HCT116 (cell line): Measurements from ENCODE around the gene WWOX. TPM values are rescaled to one million over a fixed set of nuclear protein-coding genes. Genes with fewer than 3 reads are reported as not detected.

Experiments used
- ATAC-seq: fragments of 200-7000 bp; cut with Tn5 transposase; 2 replicates; pipeline ENCODE4 v1.9.1; 2020; ENCODE audit warnings: mild to moderate bottlenecking, moderate library complexity
- BruUV-seq: library from RNA; stranded (reverse); fragments of 400-500 nt; replicated peaks from 2 replicates; lab custom pipeline; 2021; lab: Mats Ljungman, UMichigan
- CTCF ChIA-PET: fragments of 300-600 bp; sonication (Branson Sonifier 250); formaldehyde crosslinking; loops from one replicate; lab custom pipeline; 2021; ENCODE audit warnings: antibody characterized with exemption; lab: Charles Lee
- POLR2A ChIA-PET: fragments of 300-600, 350-600 bp; sonication (Branson Sonifier 250); formaldehyde crosslinking; loops from one replicate; lab custom pipeline; 2021; ENCODE audit warnings: antibody characterized with exemption; lab: Charles Lee
- RAD21 ChIA-PET, 2 experiments: fragments of 300-600 bp; sonication (Branson Sonifier 250); formaldehyde crosslinking; loops; one replicate each; lab custom pipeline; 2023; ENCODE audit warnings: low total read pairs in 2 of 2; ENCODE audit not compliant: uncharacterized antibody in 2 of 2, unreplicated experiment in 2 of 2, low non-redundant PET in 1 of 2; lab: Charles Lee
- DNase-seq: peaks from one replicate; pipeline ENCODE4 v3.0.0-alpha.2; 2010; ENCODE audit warnings: low read depth, low spot score
- H2AFZ ChIP-seq: fragments of 200-600 bp; shearing (Covaris generic), sonication (generic); 2 replicates; pipeline ENCODE4 v1.6.1; 2017; ENCODE audit warnings: low read depth, mixed run types, mixed read lengths, antibody characterized with exemption, low read length; ENCODE audit not compliant: poor library complexity, severe bottlenecking
- H3K27ac ChIP-seq: 2 replicates; pipeline ENCODE4 v1.5.1; 2012; ENCODE audit warnings: low read depth, low read length
- H3K27me3 ChIP-seq: fragments of 200-600 bp; sonication (generic); 2 replicates; pipeline ENCODE4 v1.6.1; 2016; ENCODE audit warnings: mixed run types, low read length, mixed read lengths; ENCODE audit not compliant: insufficient read depth
- H3K36me3 ChIP-seq, 2 experiments: fragments of 200-500 bp in 1 of 2; fragments of 200-600 bp in 1 of 2; sonication (Bioruptor generic) in 1 of 2; sonication (generic) in 1 of 2; 2 replicates each; pipeline versions ENCODE4 v1.5.1 to v1.6.1; 2014 to 2016; ENCODE audit warnings: low read length in 2 of 2, inconsistent platforms in 1 of 2, mixed read lengths in 1 of 2, mixed run types in 1 of 2; ENCODE audit not compliant: insufficient read depth in 2 of 2, control insufficient read depth in 1 of 2
- H3K4me1 ChIP-seq, 2 experiments: fragments of 200-600 bp in 1 of 2; sonication (generic) in 1 of 2; 2 replicates each; pipeline versions ENCODE4 v1.5.1 to v1.6.1; 2012 to 2017; ENCODE audit warnings: low read length in 2 of 2, inconsistent platforms in 1 of 2, mild to moderate bottlenecking in 1 of 2, mixed read lengths in 1 of 2, mixed run types in 1 of 2, moderate library complexity in 1 of 2; ENCODE audit not compliant: insufficient read depth in 2 of 2, control insufficient read depth in 1 of 2
- H3K4me2 ChIP-seq: fragments of 200-600 bp; sonication (generic); 2 replicates; pipeline ENCODE4 v1.6.1; 2017; ENCODE audit warnings: mixed run types, low read length, mixed read lengths
- H3K4me3 ChIP-seq, 2 experiments: fragments of 200-600 bp in 1 of 2; sonication (generic) in 1 of 2; replicated peaks in 1 of 2; 2 replicates each; pipeline ENCODE4 v1.5.1; 2011 to 2016; ENCODE audit warnings: low read length in 2 of 2, control low read depth in 1 of 2, low read depth in 1 of 2, mild to moderate bottlenecking in 1 of 2, mixed read lengths in 1 of 2, mixed run types in 1 of 2
- H3K79me2 ChIP-seq: fragments of 200-600 bp; sonication (generic); 2 replicates; pipeline ENCODE4 v1.6.1; 2017; ENCODE audit warnings: mild to moderate bottlenecking, mixed run types, low read length, moderate library complexity, mixed read lengths; ENCODE audit not compliant: insufficient read depth
- H3K9ac ChIP-seq: fragments of 200-600 bp; sonication (generic); 2 replicates; pipeline ENCODE4 v1.6.1; 2016; ENCODE audit warnings: low read length, mixed read lengths
- H3K9me2 ChIP-seq: fragments of 200-600 bp; sonication (generic), shearing (Covaris generic); 2 replicates; pipeline ENCODE4 v1.6.1; 2017; ENCODE audit warnings: mixed run types, mild to moderate bottlenecking, moderate library complexity; ENCODE audit not compliant: insufficient read depth
- H3K9me3 ChIP-seq, 2 experiments: fragments of 200-500 bp in 1 of 2; fragments of 200-600 bp in 1 of 2; sonication (Bioruptor generic) in 1 of 2; sonication (generic) in 1 of 2; 2 replicates each; pipeline ENCODE4 v1.6.1; 2014 to 2017; ENCODE audit warnings: low read length in 2 of 2, mixed read lengths in 2 of 2, inconsistent platforms in 1 of 2, low read depth in 1 of 2, mild to moderate bottlenecking in 1 of 2, mixed run types in 1 of 2, moderate library complexity in 1 of 2; ENCODE audit not compliant: control insufficient read depth in 1 of 2, insufficient read depth in 1 of 2
- H4K20me1 ChIP-seq: fragments of 200-600 bp; sonication (generic), shearing (Covaris generic); 2 replicates; pipeline ENCODE4 v1.6.1; 2017; ENCODE audit warnings: mixed run types, mild to moderate bottlenecking, moderate library complexity; ENCODE audit not compliant: insufficient read depth
- CBX3 ChIP-seq: IDR thresholded peaks from 2 replicates; pipeline ENCODE4 v1.6.1; 2012; ENCODE audit warnings: low read depth
- CEBPB ChIP-seq: IDR thresholded peaks from 2 replicates; pipeline ENCODE4 v1.6.1; 2012; ENCODE audit warnings: low read depth
- EGR1 ChIP-seq: IDR thresholded peaks from 2 replicates; pipeline ENCODE4 v1.6.1; 2012; ENCODE audit warnings: low read depth
- EZH2phosphoT487 ChIP-seq: fragments of 200-600 bp; IDR thresholded peaks from 2 replicates; pipeline ENCODE4 v1.6.1; 2018; ENCODE audit warnings: antibody characterized with exemption, borderline replicate concordance
- FOSL1 ChIP-seq: IDR thresholded peaks from 2 replicates; pipeline ENCODE4 v1.6.1; 2012; ENCODE audit warnings: low read depth
- POLR2A ChIP-seq: IDR thresholded peaks from 2 replicates; pipeline ENCODE4 v1.7.0; 2011; ENCODE audit warnings: borderline replicate concordance; ENCODE audit not compliant: insufficient read depth, insufficient read length; ENCODE audit errors: extremely low read depth
- POLR2AphosphoS5 ChIP-seq: IDR thresholded peaks from 2 replicates; pipeline ENCODE4 v1.6.1; 2011; ENCODE audit warnings: mild to moderate bottlenecking, low read depth, low read length, moderate library complexity
- RAD21 ChIP-seq: IDR thresholded peaks from 2 replicates; pipeline ENCODE4 v1.6.1; 2012; ENCODE audit warnings: low read depth, mild to moderate bottlenecking
- SIN3A ChIP-seq: IDR thresholded peaks from 2 replicates; pipeline ENCODE4 v1.6.1; 2012; ENCODE audit warnings: low read depth
- SP1 ChIP-seq: IDR thresholded peaks from 2 replicates; pipeline ENCODE4 v1.6.1; 2012; ENCODE audit warnings: low read depth
- SRF ChIP-seq: IDR thresholded peaks from 2 replicates; pipeline ENCODE4 v1.6.1; 2012; ENCODE audit warnings: low read depth
- TCF7L2 ChIP-seq: IDR thresholded peaks from 2 replicates; pipeline ENCODE4 v1.7.0; 2011; ENCODE audit warnings: borderline replicate concordance, inconsistent platforms; ENCODE audit not compliant: insufficient read depth, insufficient read length; ENCODE audit errors: extremely low read depth
- YY1 ChIP-seq: IDR thresholded peaks from 2 replicates; pipeline ENCODE4 v1.6.1; 2011; ENCODE audit warnings: low read length, low read depth, moderate library complexity, mild to moderate bottlenecking; ENCODE audit not compliant: insufficient replicate concordance; ENCODE audit errors: extremely low read depth
- ZFX ChIP-seq: fragments of 450-650 bp; IDR thresholded peaks from 2 replicates; pipeline ENCODE4 v1.6.1; 2017
- ZNF274 ChIP-seq: fragments of 200-500 bp; sonication (Bioruptor generic); IDR thresholded peaks from 2 replicates; pipeline ENCODE4 v1.6.1; 2014; ENCODE audit warnings: mild to moderate bottlenecking, low read depth, low read length, inconsistent platforms
- intact Hi-C: fragments of 100-400 bp; cut with micrococcal nuclease; formaldehyde crosslinking; loops from 2 replicates; pipeline ENCODE4 v1.10.0; 2022
- total RNA-seq: library from RNA; stranded (reverse); gene quantifications from one replicate; pipeline ENCODE4 v1.2.1, GENCODE V29; 2021; ENCODE audit not compliant: unreplicated experiment
- TF ChIP-seq, protein P1 (sequence below): IDR thresholded peaks from 2 replicates; pipeline ENCODE4 v1.6.1; 2011; ENCODE audit warnings: mild to moderate bottlenecking, low read length, moderate library complexity; ENCODE audit not compliant: insufficient replicate concordance; ENCODE audit errors: extremely low read depth

WWOX gene
- total RNA-seq, 1 experiment from 2014 or later = 13.7 TPM

DNA sequence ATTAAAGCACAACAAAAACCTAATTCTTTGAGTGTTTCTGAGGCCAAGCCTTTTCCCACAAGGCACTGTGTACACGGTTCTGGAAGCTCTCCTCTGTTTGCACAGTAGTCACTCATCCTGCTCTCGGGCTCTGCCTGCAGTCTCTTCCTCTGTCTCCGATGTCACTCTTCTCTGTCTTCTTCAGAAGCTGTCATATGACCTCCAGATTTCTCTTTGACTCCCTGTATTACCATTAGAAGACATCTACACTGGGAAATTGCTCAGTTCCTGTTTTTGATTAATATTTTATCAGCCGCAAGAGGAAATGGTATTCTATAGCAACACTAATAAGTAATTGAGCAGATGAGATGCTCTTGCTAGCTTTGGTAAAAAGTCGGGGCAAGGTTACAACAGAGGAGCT is 422.9 kb downstream of the WWOX start:
- Histone ChIP-seq H3K79me2 (no peaks in the 10 kb centered on the region), H4K20me1 (no peaks in the 10 kb centered on the region), H2AFZ (no peak overlapping the region), H3K9me2 (no peaks in the 10 kb centered on the region), H3K27me3 (no peaks in the 10 kb centered on the region), H3K4me1 (no peaks in the 10 kb centered on the region), H3K27ac (no peak overlapping the region), H3K4me2 (no peak overlapping the region), H3K9ac (no peak overlapping the region), H3K9me3 (no peaks in the 10 kb centered on the region), H3K36me3 (no peaks in the 10 kb centered on the region), H3K4me3 (no peak overlapping the region)
- POLR2A ChIA-PET = no interaction called here
- intact Hi-C loops = loop anchor here (10.0 kb wide), 1 partner anchor 192 kb away; no protein-coding TSS in a partner anchor
- DNase-seq = no peak
- ATAC-seq = no peak
- CTCF ChIA-PET = no interaction called here
- RAD21 ChIA-PET = no interaction called here
- no TSS peak for BruUV-seq
- TF ChIP-seq POLR2AphosphoS5 (no peak), RAD21 (no peak), POLR2A (no peak), CEBPB (no peak), YY1 (no peak)
- TF ChIP-seq, protein P1, sequence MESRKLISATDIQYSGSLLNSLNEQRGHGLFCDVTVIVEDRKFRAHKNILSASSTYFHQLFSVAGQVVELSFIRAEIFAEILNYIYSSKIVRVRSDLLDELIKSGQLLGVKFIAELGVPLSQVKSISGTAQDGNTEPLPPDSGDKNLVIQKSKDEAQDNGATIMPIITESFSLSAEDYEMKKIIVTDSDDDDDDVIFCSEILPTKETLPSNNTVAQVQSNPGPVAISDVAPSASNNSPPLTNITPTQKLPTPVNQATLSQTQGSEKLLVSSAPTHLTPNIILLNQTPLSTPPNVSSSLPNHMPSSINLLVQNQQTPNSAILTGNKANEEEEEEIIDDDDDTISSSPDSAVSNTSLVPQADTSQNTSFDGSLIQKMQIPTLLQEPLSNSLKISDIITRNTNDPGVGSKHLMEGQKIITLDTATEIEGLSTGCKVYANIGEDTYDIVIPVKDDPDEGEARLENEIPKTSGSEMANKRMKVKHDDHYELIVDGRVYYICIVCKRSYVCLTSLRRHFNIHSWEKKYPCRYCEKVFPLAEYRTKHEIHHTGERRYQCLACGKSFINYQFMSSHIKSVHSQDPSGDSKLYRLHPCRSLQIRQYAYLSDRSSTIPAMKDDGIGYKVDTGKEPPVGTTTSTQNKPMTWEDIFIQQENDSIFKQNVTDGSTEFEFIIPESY = no peak

DNA sequence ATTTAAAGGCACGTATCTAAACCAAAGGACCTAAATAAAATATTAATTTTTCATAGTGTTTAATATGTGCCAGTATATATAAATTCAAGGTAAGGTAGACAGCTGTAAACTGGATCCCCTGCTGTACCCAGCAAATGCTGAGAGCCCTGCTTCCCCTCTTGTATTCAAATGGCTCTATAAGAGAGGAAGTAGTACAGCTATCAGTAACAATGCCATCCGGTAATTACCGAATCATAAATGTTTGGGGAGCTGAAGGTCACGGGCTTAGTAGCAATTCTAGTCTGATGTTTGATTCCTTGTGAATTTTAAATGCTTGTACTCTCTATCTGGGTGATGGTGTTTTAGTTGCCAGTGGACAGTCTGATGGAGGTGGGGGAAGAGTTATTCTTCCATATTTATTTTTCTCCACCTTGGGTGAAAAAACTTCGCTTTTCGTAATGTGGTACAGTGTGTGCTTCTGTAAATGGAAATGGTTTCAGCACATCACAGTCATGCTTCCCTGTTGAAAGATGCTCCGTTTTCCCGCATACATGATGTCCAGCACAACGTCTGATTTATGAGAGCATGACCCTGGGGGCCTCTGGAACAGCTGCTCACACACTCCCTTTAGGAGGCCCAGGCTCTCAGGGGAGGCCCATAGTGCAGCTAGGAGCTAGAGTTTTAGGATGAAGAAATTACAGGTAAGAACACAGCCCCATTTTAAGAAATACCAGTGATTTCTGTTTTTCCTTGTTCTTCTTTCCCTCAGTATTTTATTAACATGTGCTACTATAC is 423.9 kb downstream of the WWOX start:
- Histone ChIP-seq H3K79me2 (no peaks in the 10 kb centered on the region), H3K27me3 (no peaks in the 10 kb centered on the region), H3K4me2 (no peak overlapping the region), H3K9me3 (no peaks in the 10 kb centered on the region), H3K4me3 (no peak overlapping the region), H3K9me2 (no peaks in the 10 kb centered on the region), H3K36me3 (no peaks in the 10 kb centered on the region), H4K20me1 (no peaks in the 10 kb centered on the region), H3K27ac (no peak overlapping the region), H2AFZ (no peak overlapping the region), H3K9ac (no peak overlapping the region), H3K4me1 (no peaks in the 10 kb centered on the region)
- ChIA-PET CTCF (no interaction called here), POLR2A (no interaction called here), RAD21 (no interaction called here)
- no TSS peak for BruUV-seq
- DNase-seq (no peak), ATAC-seq (no peak)
- intact Hi-C loops = loop anchor here (10.0 kb wide), 1 partner anchor 191 kb away; no protein-coding TSS in a partner anchor
- TF ChIP-seq RAD21 = no peak
- no peak for TF ChIP-seq SIN3A
- no peak for TF ChIP-seq ZNF274
- no peak for TF ChIP-seq TCF7L2
- no peak for TF ChIP-seq FOSL1
- TF ChIP-seq EZH2phosphoT487 = no peak
- no peak for TF ChIP-seq SRF
- TF ChIP-seq ZFX = no peak
- no peak for TF ChIP-seq CBX3
- TF ChIP-seq EGR1 = no peak
- no peak for TF ChIP-seq POLR2AphosphoS5
- TF ChIP-seq POLR2A = no peak
- TF ChIP-seq SP1 = no peak
